NOMO-1 treated with DMSO at 0.1 percent for 48 hours (cell line): ENCODE results near the gene PHETA2.

Experiments used
- DNase-seq: peaks from one replicate; lab custom pipeline; 2025; ENCODE audit not compliant: unreplicated experiment; lab: John Stamatoyannopoulos, UW

The PHETA2 gene, protein sequence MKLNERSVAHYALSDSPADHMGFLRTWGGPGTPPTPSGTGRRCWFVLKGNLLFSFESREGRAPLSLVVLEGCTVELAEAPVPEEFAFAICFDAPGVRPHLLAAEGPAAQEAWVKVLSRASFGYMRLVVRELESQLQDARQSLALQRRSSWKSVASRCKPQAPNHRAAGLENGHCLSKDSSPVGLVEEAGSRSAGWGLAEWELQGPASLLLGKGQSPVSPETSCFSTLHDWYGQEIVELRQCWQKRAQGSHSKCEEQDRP

DNA sequence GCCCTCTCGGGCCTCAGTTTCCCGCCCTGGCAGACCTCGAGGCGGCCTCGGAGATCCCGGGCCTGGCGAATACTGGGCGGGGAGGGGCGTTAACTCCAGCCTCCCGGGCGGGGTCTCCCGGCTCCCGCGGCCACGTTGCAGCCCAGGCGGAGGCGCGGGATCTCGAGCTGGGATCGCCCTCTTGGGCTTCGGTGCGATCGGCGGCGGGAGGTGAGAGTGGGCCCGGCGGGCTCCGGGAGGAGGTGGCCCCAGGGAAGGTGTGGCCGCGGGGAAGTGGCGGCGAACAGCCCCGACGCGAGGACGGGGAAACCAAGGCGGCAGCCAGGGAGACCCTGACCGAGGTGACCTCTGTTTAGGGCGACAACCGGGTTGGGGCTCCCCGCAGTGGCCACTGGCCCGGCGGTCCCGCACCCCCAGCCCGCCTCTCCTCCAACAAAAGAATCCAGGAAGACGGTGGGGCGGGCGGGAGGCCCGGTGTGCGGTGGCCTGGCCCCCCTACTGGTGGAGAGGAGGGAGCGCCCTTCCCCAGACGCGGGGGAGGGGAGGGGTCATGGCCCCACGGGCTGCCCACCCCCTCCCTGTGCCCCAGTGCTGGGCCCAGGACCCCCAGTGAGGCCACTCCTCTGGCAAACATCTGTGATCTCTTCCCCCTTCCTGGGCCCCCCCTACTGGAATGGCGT, at the start of gene PHETA2:
TSS of gene PHETA2 (plus strand) at position 117 of the 680 bp plus-strand sequence. CDS start 3,046 bp downstream, outside the sequence.
- DNase-seq: peak; percentile 43

DNA sequence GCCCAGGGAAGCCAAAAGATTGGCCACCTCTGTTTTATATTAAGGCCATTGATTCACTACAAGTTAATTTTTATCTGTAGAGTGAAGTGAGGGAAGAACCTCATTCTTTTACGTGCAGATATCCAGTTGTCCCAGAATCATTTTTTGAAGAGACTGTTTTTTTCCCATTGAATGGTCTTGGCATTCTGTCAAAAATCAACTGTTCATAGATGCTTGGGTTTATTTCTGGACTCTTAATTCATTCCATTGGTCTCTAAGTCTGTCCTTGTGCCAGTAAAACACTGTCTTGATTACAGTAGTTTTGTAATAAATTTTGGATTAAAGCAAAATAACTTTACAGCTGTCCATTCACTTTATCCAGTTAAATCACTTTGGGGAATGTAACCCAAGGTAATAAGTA, 48.6 kb upstream of the PHETA2 start:
- DNase-seq: no peak

DNA sequence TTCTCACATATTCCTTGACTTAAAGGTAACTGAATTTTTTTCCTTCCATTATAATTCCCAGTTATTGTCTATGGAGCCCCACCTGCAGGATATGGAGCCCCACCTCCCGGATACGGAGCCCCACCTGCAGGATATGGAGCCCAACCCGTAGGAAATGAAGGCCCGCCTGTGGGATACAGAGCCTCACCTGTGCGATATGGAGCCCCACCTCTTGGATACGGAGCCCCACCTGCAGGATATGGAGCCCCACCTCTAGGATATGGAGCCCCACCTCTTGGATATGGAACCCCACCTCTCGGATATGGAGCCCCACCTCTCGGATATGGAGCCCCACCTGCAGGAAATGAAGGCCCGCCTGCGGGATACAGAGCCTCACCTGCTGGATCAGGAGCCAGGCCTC, 47.3 kb upstream of the PHETA2 start:
- no peak for DNase-seq

DNA sequence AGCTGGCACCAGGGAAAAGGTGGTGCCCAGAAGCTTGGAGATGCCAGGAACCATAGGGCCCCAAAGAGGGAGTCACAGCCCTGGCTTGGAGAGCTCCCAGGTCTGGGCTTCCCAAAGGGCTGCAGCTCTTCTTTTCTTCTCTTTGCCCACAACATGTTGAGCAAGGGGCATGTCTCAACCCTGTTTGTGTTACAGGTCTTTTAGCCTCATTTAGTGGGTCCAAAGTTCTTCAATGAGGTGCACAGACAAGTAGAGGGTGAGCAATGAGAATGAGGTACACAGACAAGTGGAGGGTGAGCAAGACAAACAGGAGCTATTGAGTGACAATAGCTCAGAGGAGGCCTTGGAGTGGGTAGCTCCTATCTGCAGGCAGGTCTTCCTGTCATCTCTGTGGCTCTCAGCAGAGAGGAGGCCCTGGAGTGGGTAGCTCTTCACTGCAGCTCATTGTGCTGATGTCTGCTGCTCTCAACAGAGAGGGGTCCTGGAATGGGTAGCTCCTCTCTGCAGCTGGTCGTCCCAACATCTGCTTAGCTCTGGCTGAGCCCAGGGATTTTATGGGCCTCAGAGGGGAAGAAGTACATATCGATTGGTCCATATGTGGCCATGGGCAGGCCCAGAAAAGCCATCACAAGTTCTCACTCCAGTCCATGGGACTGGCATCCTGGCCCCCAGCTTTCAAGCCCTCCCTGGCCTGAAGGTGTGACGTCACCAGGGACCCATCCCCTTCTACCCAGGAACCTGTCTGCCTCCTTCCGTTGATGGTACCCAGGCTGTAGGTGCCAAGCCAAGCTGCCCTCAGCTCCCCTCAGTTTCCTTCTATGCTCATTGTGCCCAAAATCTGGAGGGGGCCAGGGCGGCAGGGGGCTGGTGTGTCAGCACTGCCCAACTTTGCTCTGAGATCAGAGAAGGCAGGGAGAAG, 40.5 kb upstream of the PHETA2 start:
- DNase-seq: no peak

DNA sequence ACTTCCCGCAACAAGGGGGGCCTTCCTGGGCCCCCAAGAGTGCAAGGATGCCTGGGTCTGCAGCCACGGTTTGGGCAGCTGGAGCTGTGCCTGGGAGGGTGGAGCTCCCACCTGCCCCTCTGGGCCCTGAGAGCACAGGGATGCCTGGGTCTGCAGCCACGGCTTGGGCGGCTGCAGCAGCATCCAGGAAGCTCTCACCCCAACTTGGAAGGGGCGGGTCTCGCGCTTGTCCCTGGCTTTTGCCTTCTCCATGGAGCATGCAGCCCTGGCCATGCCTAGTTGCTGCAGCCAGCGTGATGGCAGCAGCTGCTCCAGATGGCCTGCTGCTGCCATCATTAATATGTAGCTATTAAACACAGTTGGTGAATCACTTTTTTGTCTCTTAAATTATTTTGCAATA, 38.8 kb upstream of the PHETA2 start:
- no peak for DNase-seq

DNA sequence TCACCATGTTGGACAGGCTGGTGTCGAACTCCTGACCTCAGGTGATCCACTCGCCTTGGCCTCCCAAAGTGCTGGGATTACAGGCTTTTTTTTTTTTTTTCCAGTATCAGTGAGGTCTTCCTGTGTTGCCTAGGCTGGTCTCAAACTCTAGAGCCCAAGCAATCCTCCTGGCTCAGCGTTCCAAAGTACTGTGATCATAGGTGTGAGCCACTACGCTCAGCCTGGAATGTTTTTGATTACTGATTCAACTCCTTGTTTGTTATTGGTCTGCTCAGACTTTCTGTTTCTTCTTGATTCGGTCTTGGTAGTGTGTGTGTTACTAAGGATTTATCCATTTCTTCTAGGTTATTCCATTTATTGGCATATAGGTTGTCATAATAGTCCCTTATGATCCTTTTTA, 34.8 kb upstream of the PHETA2 start:
- DNase-seq: no peak

DNA sequence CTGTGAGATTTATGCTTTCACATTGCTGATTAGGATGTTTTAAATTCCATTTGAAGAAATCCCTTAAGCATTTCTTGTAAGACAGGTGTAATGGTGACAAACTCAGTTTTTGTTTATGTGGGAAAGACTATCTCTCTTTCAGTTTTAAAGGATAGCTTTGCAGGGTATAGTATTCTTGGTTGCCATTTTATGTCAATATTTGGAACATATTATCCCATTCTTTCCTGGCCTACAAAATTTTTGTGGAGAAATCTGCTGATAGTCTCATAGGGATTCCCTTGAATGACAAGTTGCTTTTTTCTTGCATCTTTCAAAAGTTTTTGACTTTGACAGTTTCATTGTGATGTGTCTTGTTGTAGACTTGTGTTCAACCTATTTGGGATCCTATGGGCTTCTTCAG, 32.3 kb upstream of the PHETA2 start:
- no peak for DNase-seq

DNA sequence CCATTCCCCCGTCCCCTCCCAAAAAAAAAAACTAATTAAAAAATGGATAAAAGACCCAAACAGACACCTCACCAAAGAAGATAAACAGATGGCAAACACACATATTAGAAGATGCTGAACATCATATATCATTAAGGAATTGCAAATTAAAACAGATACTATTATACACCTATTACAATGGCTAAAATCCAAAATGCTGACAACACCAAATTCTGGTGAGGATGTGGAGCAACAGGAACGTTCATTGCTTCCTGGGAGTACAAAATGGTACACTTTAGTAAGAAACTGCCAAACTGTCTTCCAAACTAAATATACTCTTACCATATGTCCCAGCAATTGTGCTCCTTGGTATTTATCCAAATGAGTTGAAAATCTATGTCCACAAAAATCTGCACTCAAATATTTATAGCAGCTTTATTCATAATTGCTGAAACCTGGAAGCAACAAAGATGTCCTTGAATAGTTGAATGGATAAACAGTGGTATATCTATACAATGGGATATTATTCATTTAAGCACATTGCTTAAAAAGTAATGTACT, 23.3 kb upstream of the PHETA2 start:
- no peak for DNase-seq

DNA sequence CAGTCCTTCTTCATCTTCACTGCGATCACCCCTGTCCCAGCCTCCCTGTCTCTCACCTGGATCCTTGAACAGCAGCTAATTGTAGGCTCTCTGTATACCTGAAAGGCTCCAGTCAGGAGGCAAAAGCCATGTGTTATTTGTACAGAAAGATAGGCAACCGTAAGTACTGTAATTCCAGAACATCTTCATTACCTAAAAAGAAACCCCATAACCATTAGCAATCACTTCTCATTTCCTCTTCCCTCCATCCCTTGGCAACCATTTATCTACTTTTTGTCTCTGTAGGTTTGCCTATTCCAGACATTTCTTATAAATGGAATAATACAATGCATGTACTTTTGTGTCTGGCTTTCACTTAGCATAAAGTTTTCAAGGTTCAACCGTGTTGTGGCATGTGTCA, 21.3 kb upstream of the PHETA2 start:
- no peak for DNase-seq

DNA sequence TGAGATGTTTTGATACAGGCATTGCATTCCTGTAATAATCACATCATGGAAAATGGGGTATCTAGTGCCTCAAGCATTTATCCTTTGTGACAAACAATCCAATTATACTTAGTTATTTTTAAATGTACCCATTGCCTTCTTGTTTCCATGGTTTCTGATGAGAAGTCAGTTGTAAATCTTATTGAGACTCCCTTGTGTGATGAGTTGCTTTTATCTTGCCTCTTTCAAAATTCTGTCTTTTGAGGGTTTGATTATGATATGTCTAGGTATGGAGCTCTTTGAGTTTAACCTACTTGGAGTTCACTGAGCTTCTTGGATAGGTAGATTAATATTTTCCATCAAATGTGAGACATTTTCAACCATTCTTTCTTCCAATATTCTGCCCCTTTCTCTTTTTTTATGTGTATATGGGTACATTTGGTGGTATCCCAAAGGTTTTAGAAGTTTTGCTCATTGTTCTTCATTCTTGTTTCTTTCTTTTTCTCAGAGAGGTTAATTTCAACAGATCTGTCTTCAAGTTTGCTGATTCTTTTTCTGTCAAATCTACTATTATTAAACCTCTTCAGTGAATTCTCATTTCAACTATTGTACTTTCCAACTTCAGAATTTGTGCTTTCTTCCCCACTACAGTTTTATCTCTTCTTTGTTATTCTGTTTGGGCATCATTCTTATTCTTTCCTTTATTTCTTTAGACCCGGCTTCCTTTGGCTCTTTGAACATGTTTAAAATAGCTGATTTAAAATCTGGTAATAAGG, 17.1 kb upstream of the PHETA2 start:
- no peak for DNase-seq

DNA sequence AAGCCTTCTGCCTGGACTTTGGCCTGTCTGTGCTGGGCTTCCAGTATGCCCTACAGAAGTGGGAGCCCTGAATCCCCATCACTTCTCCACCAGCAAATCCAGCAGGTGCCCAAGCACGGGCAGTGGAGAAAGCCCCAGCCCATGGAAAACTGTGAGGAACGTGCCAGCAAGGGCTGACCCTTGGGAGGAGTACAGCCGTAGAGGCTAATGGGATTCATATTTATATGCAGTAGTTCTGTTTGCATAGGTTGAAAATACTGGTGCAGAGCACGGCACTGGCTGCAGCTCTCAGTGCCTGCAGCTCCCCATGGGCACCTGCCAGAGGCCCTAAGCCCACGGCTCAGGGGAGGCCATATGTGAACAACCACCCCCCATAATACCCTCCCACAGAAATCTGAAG, 13.6 kb upstream of the PHETA2 start:
- no peak for DNase-seq

DNA sequence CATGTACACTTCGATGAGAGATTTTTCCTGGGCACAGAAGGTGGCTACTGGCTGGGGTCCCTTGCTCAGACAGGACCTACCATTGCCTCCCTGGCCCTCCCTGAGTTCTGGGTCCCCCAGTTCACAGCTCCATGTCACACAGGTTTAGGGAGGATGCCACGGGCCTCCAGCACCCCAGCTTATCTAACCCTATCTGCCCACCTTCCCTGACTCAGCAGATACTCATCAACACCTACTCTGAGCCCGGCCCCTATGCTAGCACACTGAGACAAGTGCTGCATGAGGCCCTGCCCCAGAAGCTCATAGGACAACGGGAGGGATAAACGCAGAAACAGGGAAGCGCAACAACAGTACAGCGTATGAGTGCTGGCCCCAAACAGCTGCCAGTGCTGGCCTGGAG, 13.0 kb upstream of the PHETA2 start:
- no peak for DNase-seq

DNA sequence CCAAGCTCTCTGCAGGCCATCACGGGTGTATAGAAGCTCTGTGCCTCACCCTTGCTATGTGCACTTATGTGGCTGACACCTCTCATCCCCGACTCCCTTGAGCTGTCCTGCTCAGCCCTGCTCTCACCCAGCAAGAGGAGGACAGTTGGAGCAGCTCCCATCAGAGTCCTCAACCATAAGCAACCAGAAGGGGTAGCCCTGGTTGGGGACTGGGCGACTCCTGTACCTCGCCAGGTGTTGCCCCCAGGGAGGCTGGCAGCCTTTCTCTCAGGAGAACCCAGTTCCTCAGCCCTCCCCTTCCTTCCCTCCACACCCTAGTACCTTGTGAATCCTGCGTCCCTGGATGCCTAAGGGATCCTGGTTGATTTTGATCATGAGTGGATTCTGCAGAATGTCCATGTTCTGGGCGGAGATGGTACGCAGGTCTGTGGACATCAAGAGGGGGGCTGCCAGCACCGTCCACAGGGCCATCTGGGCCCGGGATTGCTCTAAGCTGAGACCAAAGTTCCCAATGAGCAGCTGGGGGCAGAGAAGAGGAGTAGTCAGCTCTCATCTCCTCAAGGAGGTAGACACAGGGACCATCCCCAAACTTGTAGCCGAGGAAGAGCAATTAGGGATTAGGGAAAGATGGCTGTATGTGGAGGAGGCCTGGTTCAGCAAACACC, 11.4 kb upstream of the PHETA2 start:
- no peak for DNase-seq

DNA sequence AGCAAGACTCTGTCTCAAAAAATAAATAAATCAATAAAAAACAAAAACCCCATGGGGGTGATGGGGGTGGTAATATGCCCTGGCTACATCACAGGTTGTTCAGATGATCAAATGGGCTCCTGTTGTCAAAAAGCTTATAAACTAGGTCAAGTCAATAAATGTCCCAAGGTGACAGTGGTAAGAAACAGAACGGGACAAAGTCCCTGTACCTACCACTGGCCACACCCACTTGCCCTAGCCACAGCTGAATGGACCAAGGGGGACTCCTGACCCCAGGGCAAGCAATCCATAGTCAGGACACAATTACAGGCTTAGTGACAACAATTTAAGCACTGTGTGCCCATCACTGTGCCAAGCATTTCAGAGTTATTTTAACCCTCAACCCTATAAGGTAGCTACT, 9.4 kb upstream of the PHETA2 start:
- DNase-seq: no peak

DNA sequence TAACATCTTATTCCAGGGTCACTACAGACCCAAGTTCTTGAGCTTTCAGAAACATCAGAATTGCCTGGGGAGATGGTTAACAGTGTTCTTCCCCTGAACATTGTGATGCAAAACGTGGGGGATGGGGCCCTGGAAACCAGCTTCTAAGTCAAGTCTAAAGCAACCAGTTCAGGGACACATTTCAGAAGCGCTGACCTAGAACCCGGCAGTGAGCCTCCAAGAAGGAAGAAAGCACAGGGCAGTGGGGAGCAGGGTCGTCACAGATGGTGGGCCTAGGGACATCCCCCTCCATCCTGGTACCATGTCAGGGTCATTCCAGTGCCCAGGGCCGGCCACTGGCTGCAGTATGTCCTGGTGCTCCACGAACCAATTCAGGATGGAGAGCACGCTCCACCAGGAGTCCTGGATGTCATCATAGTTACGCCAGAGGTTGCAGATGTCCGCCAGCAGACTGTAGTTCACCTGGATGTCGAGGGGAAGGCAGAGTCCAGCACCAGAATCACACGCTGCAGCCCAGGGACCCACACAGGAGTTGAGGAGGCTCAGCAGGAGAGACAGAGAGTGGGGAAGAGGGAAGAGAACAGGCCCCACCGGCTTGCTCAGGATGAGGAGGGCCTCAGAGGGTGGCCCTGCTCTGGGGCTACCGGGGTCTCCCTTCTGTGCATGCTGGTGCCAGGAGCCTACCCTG, 8.5 kb upstream of the PHETA2 start:
- no peak for DNase-seq

DNA sequence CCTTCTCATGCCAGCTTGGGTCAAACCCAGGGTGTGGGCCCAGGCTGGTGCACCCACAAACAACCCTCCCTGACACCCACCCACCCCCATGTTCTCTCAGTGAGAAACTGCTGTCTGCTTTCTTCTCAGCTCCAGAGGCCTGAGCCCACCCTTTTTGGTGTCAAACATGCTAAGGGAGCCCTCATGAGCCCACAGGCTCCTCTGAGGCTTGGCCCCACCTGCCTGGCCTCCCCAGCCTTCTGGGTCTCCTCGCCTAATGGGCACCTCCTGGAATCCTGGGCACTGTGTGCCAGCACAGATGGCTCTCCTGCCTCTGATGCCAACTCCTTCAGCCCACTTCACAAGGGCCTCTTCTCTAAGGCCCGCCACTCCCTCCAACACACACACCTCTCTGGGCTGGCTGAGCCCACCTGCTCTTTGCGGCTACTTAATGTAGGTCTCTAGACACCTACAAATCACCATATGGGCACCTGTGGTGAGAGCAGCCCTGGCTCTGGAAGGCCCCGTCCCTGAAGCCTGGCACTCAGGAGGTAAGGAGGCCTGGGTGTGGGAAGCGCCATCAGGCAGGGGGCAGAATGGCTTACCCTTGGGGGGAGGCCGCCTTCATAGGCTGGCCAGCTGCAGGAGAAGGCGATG, 7.8 kb upstream of the PHETA2 start:
- no peak for DNase-seq

DNA sequence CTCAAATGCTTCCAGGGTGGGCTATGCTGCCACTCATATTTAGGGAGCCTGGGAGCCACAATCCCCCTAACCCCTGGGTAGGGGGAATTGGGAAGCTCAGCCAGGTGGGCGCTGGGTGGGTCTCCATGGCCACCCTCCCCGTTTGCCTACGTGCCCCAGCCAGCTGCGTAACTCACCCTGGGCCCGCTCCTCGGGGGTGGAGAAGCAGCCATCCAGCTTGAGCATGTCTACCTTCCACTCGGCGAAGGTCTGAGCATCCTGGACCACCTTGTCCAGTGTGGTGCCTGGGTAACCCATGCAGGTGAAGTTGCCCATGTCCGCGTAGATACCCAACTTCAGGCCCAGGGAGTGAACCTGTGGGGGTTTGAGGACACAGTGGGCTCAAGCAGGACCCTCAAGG, 7.1 kb upstream of the PHETA2 start:
- no peak for DNase-seq

DNA sequence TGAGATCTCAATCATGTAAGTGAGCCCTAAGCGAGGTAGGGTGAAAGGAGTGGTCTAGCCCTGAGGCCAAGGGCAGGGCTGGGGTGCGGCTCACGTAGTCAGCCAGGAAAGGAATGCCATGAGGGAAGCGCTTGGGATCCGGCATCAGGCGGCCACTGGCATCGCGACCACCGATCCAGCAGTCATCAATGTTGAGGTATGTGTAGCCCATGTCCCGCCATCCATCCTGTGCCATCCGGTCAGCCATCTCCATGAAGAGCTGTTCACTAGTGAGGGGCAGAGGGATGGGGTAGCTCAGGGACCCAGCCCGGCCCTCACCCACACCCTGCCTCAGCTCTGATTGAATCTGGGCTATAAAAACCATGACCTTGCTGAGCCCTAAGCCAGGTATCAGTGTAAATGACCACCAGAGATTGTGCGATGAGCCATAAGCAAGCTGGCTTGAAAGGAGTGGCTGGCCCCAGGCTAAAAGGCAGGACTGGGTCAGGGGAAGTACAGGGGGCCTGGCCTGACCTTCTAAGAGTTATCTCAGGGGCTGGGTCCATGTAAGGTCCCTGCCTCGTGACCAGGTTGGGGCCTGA, 6.3 kb upstream of the PHETA2 start:
- no peak for DNase-seq

DNA sequence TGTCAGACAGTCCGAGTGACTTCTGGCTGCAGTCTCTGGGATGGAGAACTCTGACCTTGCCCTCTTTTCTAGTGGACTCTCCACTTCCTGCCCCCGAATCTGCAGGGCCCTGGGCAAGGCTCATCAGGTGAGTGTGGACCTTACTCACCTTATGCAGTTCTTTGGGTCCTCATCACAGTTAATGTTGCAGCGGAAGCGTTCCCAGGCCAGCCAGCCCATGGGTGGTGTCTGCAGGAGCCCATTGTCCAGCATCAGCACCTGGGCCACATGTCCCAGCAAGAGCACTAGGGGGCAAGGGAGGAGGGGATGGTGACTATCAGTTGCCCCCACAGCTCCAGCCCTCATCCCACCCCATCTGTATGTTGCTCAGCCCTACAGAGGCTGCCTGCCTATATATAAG, 5.8 kb upstream of the PHETA2 start:
- no peak for DNase-seq
